ENCODE measurements around the gene ABCA1.

DNA sequence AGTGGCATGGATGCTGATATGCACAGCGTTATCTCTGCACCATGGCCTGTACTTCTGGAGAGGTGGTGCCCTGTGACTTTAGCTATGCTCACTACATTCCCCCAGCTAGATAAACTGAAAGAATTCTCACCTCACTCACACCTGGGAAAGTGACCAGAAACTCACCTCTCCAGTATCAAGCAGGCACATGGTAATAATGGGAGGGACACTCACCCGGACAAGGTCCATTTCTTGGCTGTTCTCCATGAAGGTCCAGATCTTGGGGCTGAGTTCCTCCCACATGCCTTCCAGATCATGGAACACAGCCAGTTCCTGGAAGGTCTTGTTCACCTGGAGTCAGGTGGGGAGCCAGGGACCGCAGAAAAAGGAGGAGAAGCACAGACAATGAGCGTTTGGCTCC, 91.2 kb downstream of the ABCA1 start:
- TF ChIP-seq POLR2AphosphoS5 (IDR thresholded peaks at IDR 0.05; ENCODE audit: insufficient read depth in 1 of 2, low read depth in 1 of 2) (no peak), POLR2A (IDR thresholded peaks at IDR 0.05) (no peak)

Data from vagina (tissue), 2 donors.